HEK293 (cell line): ENCODE data around the gene HPS6.

ENCODE experiments used
- CTCF ChIA-PET: fragments of 350-600 bp; formaldehyde crosslinking; extraction: SDS; loops from one replicate; lab custom pipeline; 2021; ENCODE audit warnings: antibody characterized with exemption; lab: Yijun Ruan, JAX
- POLR2A ChIA-PET: fragments of 300-600 bp; formaldehyde crosslinking; extraction: SDS; loops from one replicate; lab custom pipeline; 2020; ENCODE audit warnings: antibody characterized with exemption, inconsistent platforms; lab: Yijun Ruan, JAX
- H3K27ac ChIP-seq: fragments of 200-500 bp; sonication (Bioruptor generic); 2 replicates; pipeline ENCODE4 v1.5.1; 2014; ENCODE audit warnings: low read depth, low read length, control low read depth, inconsistent platforms; ENCODE audit errors: extremely low read depth
- H3K36me3 ChIP-seq, 2 experiments: fragments of 200-500 bp in 1 of 2; sonication (Bioruptor generic) in 1 of 2; 1 replicate in 1 of 2; 2 replicates in 1 of 2; pipeline ENCODE4 v1.5.1; 2014 to 2017; ENCODE audit warnings: inconsistent platforms in 2 of 2, low read length in 2 of 2; ENCODE audit not compliant: control insufficient read depth in 2 of 2, insufficient read depth in 1 of 2
- H3K4me1 ChIP-seq: fragments of 200-500 bp; sonication (Bioruptor generic); 2 replicates; pipeline ENCODE4 v1.5.1; 2014; ENCODE audit warnings: mild to moderate bottlenecking, low read length, inconsistent platforms; ENCODE audit not compliant: control insufficient read depth, insufficient read depth
- H3K4me3 ChIP-seq: 2 replicates; pipeline ENCODE4 v1.5.1; 2011; ENCODE audit warnings: low read depth, mild to moderate bottlenecking, control low read depth, low read length, moderate library complexity
- H3K9me3 ChIP-seq: fragments of 200-500 bp; sonication (Bioruptor generic); 2 replicates; pipeline ENCODE4 v1.5.1; 2014; ENCODE audit warnings: low read depth, low read length, inconsistent platforms; ENCODE audit not compliant: control insufficient read depth, insufficient read depth
- BCL11A ChIP-seq: fragments of 450-650 bp; formaldehyde crosslinking; IDR thresholded peaks from 2 replicates; pipeline ENCODE4 v1.5.1; 2016; ENCODE audit warnings: low read depth, missing biosample characterization, missing genetic modification characterization
- PRDM4 ChIP-seq: fragments of 450-650 bp; formaldehyde crosslinking; IDR thresholded peaks from 2 replicates; pipeline ENCODE4 v1.5.1; 2017; ENCODE audit warnings: missing biosample characterization, missing genetic modification characterization
- PRDM6 ChIP-seq: fragments of 450-650 bp; formaldehyde crosslinking; IDR thresholded peaks from 2 replicates; pipeline ENCODE4 v1.5.1; 2017; ENCODE audit warnings: missing biosample characterization, missing genetic modification characterization
- ZBTB48 ChIP-seq: fragments of 450-650 bp; formaldehyde crosslinking; IDR thresholded peaks from 2 replicates; pipeline ENCODE4 v1.5.1; 2016; ENCODE audit warnings: missing biosample characterization, missing genetic modification characterization
- ZNF10 ChIP-seq: fragments of 450-650 bp; formaldehyde crosslinking; IDR thresholded peaks from 2 replicates; pipeline ENCODE4 v1.5.1; 2017; ENCODE audit warnings: missing biosample characterization, missing genetic modification characterization
- ZNF140 ChIP-seq: fragments of 450-650 bp; formaldehyde crosslinking; IDR thresholded peaks from 2 replicates; pipeline ENCODE4 v1.5.1; 2016; ENCODE audit warnings: missing biosample characterization, missing genetic modification characterization
- ZNF174 ChIP-seq: fragments of 450-650 bp; formaldehyde crosslinking; IDR thresholded peaks from 2 replicates; pipeline ENCODE4 v1.5.0; 2017; ENCODE audit warnings: missing biosample characterization, mild to moderate bottlenecking, missing genetic modification characterization
- ZNF202 ChIP-seq: fragments of 450-650 bp; formaldehyde crosslinking; IDR thresholded peaks from 2 replicates; pipeline ENCODE4 v1.5.1; 2016; ENCODE audit warnings: missing biosample characterization, missing genetic modification characterization, borderline replicate concordance
- ZNF555 ChIP-seq: fragments of 450-650 bp; formaldehyde crosslinking; conservative IDR thresholded peaks from 2 replicates; pipeline ENCODE4 v1.5.1; 2017; ENCODE audit warnings: missing biosample characterization, mild to moderate bottlenecking, missing genetic modification characterization, inconsistent platforms
- ZNF629 ChIP-seq: fragments of 450-650 bp; formaldehyde crosslinking; IDR thresholded peaks from 2 replicates; pipeline ENCODE4 v1.5.1; 2017; ENCODE audit warnings: missing biosample characterization, missing genetic modification characterization
- ZNF658 ChIP-seq: fragments of 450-650 bp; formaldehyde crosslinking; IDR thresholded peaks from 2 replicates; pipeline ENCODE4; 2016; ENCODE audit warnings: missing biosample characterization, missing genetic modification characterization
- ZSCAN4 ChIP-seq: fragments of 450-650 bp; formaldehyde crosslinking; IDR thresholded peaks from 2 replicates; pipeline ENCODE4 v1.5.1; 2017; ENCODE audit warnings: missing biosample characterization, missing genetic modification characterization
- TF ChIP-seq, protein P1 (sequence below): fragments of 450-650 bp; formaldehyde crosslinking; IDR thresholded peaks from 2 replicates; pipeline ENCODE4 v1.5.1; 2016; ENCODE audit warnings: missing biosample characterization, missing genetic modification characterization
- TF ChIP-seq, protein P2 (sequence below): fragments of 450-650 bp; formaldehyde crosslinking; IDR thresholded peaks from 2 replicates; pipeline ENCODE4 v1.5.0; 2017; ENCODE audit warnings: missing biosample characterization, missing genetic modification characterization, borderline replicate concordance

The HPS6 gene

DNA sequence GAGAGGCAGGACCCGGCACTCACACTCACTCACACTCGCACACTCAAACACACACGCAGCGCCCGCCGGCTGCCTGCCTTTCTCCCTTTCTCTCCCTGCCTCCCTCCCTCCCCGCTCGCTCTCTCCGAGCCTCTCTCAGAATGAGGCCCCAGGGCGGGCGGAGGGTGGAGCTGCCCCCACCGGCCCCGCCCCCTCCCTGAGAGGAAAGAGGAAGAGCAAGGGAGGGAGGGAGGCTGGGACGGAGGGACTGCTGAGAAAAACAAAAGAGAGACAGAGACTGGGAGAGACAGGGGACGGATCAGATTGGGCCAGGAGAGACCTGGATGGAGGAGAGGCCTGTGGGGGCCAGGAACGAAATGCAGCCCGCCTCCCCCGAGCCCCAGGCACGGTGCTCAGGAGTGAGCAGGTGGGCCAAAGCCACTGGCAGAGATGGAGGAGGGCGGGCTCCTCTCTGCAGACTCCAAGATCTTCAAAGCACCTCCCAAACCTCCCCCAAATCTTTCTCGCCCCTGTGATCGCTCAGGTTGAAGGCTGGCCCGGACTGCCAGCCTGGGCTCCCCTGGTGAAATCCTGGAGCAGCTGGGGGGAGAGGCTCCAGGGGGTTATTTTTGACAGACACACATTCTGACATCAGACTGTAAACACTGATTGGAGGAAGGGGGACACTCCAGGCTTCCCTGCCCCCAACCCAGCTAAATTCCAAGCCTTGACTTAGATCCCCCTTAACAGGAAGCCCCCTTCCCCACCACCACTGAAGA, 49.9 kb downstream of the HPS6 start (continued):
- TF ChIP-seq, protein P1, sequence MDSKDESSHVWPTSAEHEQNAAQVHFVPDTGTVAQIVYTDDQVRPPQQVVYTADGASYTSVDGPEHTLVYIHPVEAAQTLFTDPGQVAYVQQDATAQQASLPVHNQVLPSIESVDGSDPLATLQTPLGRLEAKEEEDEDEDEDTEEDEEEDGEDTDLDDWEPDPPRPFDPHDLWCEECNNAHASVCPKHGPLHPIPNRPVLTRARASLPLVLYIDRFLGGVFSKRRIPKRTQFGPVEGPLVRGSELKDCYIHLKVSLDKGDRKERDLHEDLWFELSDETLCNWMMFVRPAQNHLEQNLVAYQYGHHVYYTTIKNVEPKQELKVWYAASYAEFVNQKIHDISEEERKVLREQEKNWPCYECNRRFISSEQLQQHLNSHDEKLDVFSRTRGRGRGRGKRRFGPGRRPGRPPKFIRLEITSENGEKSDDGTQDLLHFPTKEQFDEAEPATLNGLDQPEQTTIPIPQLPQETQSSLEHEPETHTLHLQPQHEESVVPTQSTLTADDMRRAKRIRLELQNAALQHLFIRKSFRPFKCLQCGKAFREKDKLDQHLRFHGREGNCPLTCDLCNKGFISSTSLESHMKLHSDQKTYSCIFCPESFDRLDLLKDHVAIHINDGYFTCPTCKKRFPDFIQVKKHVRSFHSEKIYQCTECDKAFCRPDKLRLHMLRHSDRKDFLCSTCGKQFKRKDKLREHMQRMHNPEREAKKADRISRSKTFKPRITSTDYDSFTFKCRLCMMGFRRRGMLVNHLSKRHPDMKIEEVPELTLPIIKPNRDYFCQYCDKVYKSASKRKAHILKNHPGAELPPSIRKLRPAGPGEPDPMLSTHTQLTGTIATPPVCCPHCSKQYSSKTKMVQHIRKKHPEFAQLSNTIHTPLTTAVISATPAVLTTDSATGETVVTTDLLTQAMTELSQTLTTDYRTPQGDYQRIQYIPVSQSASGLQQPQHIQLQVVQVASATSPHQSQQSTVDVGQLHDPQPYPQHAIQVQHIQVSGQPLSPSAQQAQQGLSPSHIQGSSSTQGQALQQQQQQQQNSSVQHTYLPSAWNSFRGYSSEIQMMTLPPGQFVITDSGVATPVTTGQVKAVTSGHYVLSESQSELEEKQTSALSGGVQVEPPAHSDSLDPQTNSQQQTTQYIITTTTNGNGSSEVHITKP (tag by site-specific recombination): peak; percentile 94
- TF ChIP-seq ZNF174 (tag by site-specific recombination): no peak
- peak; percentile 22; the same call in 1 of the 2 replicates for TF ChIP-seq ZBTB48 (tag by site-specific recombination)

GRCh38 chr10:102115775-102116174, 50.6 kb downstream of the HPS6 start:
- Histone ChIP-seq H3K36me3 (peaks cover 8 to 11% of the 10 kb centered on the region in 2 experiments; a peak in 2 of 3 replicates), H3K9me3 (no peaks in the 10 kb centered on the region), H3K4me1 (peaks cover 44% of the 10 kb centered on the region), H3K4me3 (no peak overlapping the region), H3K27ac (peak overlapping the region; percentile 73; the same call in 1 of the 2 replicates)
- TF ChIP-seq ZNF555 (tag by site-specific recombination) (no peak), ZNF658 (tag by site-specific recombination) (no peak), PRDM6 (no peak), ZNF140 (tag by site-specific recombination) (no peak), ZSCAN4 (tag by site-specific recombination) (peak; percentile 80), ZNF629 (no peak), BCL11A (tag by site-specific recombination) (no peak), PRDM4 (tag by site-specific recombination) (0 out of 2 replicates have a peak, but pooled peaks have one; percentile 21), ZNF10 (tag by site-specific recombination) (peak; percentile 86), ZNF202 (tag by site-specific recombination) (no peak)
- TF ChIP-seq, protein P2, sequence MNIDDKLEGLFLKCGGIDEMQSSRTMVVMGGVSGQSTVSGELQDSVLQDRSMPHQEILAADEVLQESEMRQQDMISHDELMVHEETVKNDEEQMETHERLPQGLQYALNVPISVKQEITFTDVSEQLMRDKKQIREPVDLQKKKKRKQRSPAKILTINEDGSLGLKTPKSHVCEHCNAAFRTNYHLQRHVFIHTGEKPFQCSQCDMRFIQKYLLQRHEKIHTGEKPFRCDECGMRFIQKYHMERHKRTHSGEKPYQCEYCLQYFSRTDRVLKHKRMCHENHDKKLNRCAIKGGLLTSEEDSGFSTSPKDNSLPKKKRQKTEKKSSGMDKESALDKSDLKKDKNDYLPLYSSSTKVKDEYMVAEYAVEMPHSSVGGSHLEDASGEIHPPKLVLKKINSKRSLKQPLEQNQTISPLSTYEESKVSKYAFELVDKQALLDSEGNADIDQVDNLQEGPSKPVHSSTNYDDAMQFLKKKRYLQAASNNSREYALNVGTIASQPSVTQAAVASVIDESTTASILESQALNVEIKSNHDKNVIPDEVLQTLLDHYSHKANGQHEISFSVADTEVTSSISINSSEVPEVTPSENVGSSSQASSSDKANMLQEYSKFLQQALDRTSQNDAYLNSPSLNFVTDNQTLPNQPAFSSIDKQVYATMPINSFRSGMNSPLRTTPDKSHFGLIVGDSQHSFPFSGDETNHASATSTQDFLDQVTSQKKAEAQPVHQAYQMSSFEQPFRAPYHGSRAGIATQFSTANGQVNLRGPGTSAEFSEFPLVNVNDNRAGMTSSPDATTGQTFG (tag by site-specific recombination): no peak
- ChIA-PET POLR2A (interaction anchor here (0.6 to 2.0 kb wide), 5 partner anchors 12 to 702 kb away, joined by 3 to 9 read pairs (median 8); no protein-coding TSS in a partner anchor), CTCF (interaction anchor here (0.6 to 2.9 kb wide), 3 partner anchors 17 to 61 kb away, joined by 3 to 9 read pairs (median 4); partner anchors contain the start of gene PPRC1)
